Smooth muscle cell of the pulmonary artery (primary cell): Measurements from ENCODE around the gene NOD2. TPM values are rescaled to one million over a fixed set of nuclear protein-coding genes. Genes with fewer than 3 reads are reported as not detected.

Experiments
- total RNA-seq: library from RNA; depleted of rRNA; stranded (reverse); fragments of >200 nt; gene quantifications from 2 replicates; pipeline ENCODE4 v1.2.3, GENCODE V29; 2014

The NOD2 gene
- total RNA-seq, result 0.17 and 0.26 TPM in 2 replicates

GRCh38 chr16:50692999-50693781 is at the start of gene NOD2:
TSS of gene NOD2 (plus strand) at chr16:50693606. CDS start at chr16:50699496, 5,890 bp downstream.

GRCh38 chr16:50681021-50681885 is 12.2 kb upstream of the NOD2 start, which contains the start of gene SNX20:
TSS of gene SNX20 (minus strand) at chr16:50681312. CDS start at chr16:50677526, 3,786 bp downstream.

GRCh38 chr16:50741781-50742575 is 48.6 kb downstream of the NOD2 start, which contains the start of gene CYLD:
TSS of gene CYLD (plus strand) at chr16:50742086. CDS start at chr16:50749699, 7,613 bp downstream.

Other genes starting within 250 kb of the NOD2 start
- 0.17 and 0.65 TPM in 2 replicates for gene NKD1, start 145.2 kb upstream of the NOD2 start, total RNA-seq
- gene SNX20, start 12.3 kb upstream of the NOD2 start, total RNA-seq, result not detected in 2 replicates
- 44.6 and 51.3 TPM in 2 replicates for gene CYLD, start 48.5 kb downstream of the NOD2 start, total RNA-seq